ENCODE results near the gene ARFGEF2. TPM values are rescaled to one million over a fixed set of nuclear protein-coding genes. Genes with fewer than 3 reads are reported as not detected.

The ARFGEF2 gene
- total RNA-seq, 4 donors from 2014 or later, result 25.6 to 41.0 (median 33.5) TPM

DNA sequence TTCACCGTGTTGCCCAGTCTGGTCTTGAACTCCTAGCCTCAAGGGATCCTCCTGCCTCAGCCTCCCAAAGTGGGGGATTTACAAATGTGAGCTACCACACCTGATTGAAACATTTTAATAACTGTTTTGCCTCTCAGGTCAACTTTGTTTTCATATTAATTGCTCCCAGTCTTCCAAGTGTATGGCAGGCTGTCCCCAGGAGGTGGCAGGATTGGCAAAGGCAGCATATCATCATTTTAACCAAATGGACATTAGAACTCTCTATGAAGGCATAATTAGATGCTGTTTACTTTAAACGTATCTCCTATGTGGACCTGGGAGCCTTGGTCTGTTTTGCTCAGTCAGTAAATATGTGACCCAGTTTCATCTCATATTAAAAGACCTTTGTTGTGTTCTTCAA lies 65.4 kb downstream of the ARFGEF2 start:
- Histone ChIP-seq H3K36me3 (peaks cover 17 to 89% of the 10 kb centered on the region in 2 donors), H3K27me3 (no peaks in the 10 kb centered on the region), H3K27ac (no peak overlapping the region), H3K4me3 (no peak overlapping the region), H3K9me3 (no peaks in the 10 kb centered on the region), H3K4me1 (peaks cover 0 to 20% of the 10 kb centered on the region in 2 donors)
- ATAC-seq (no peak), DNase-seq (no peak)
- intact Hi-C loops (cut with DNase I; ENCODE audit: low total_unique reads) (no loop called here), in situ Hi-C loops (cut with MboI; ENCODE audit: low sequenced_read_pairs in 4 of 4) (no loop called here)
- TF ChIP-seq, protein P1, sequence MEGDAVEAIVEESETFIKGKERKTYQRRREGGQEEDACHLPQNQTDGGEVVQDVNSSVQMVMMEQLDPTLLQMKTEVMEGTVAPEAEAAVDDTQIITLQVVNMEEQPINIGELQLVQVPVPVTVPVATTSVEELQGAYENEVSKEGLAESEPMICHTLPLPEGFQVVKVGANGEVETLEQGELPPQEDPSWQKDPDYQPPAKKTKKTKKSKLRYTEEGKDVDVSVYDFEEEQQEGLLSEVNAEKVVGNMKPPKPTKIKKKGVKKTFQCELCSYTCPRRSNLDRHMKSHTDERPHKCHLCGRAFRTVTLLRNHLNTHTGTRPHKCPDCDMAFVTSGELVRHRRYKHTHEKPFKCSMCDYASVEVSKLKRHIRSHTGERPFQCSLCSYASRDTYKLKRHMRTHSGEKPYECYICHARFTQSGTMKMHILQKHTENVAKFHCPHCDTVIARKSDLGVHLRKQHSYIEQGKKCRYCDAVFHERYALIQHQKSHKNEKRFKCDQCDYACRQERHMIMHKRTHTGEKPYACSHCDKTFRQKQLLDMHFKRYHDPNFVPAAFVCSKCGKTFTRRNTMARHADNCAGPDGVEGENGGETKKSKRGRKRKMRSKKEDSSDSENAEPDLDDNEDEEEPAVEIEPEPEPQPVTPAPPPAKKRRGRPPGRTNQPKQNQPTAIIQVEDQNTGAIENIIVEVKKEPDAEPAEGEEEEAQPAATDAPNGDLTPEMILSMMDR (IDR thresholded peaks at IDR 0.05 in 4 of 5, conservative IDR thresholded peaks at IDR 0.05 in 1 of 5), result peak in 1 of 5 experiments; percentile 11
- no peak for TF ChIP-seq POLR2A (IDR thresholded peaks at IDR 0.05)

DNA sequence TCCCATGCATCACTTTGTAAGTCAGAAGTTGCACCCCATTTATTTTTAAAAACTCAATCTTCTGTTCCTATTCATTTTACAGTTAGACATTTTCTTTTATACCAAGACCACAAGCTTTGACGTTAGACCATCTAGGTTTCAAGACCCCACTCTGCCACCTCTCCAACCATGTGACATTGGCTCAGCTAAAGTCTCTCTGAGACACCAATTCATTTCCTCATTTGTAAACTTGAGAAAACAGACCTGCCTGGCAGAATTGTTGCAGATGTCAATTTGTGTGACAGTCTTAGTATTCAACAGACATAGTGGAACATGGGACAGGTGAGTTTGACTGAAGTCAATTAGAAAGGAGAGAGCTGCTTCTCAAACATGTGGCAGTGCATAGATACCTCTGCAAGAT lies 69.0 kb downstream of the ARFGEF2 start:
- H3K36me3 ChIP-seq, result peaks cover 21 to 100% of the 10 kb centered on the region in 2 donors
- intact Hi-C loops (cut with DNase I; ENCODE audit: low total_unique reads), result no loop called here
- no peaks in the 10 kb centered on the region for H3K9me3 ChIP-seq
- TF ChIP-seq POLR2A (IDR thresholded peaks at IDR 0.05), result no peak
- TF ChIP-seq, protein P1 (IDR thresholded peaks at IDR 0.05 in 4 of 5, conservative IDR thresholded peaks at IDR 0.05 in 1 of 5), result no peak
- ATAC-seq (no peak), DNase-seq (no peak)
- in situ Hi-C loops (cut with MboI; ENCODE audit: low sequenced_read_pairs in 4 of 4), result no loop called here
- no peaks in the 10 kb centered on the region for H3K27me3 ChIP-seq
- no peaks in the 10 kb centered on the region for H3K4me1 ChIP-seq
- no peak overlapping the region for H3K27ac ChIP-seq
- H3K4me3 ChIP-seq, result no peak overlapping the region

DNA sequence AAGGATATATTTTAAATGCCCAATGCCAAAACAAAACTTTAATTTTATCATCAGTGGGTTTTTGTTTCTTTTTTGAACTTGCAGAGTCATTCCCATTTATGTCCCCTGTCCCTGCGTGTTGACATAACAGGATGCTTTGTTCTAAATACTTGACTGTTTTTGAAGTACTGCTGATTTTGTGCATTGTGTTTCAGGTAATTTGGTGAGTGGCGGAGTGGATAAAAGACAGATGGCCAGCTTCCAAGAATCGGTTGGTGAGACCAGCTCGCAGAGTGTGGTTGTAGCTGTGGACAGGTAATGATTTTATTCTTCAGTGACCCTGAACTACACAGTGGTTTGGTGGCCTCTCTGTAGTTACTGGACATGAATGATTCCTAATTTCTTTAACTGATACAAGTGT lies 74.1 kb downstream of the ARFGEF2 start:
- Histone ChIP-seq H3K27me3 (no peaks in the 10 kb centered on the region), H3K4me1 (no peaks in the 10 kb centered on the region), H3K4me3 (no peak overlapping the region), H3K27ac (no peak overlapping the region), H3K9me3 (no peaks in the 10 kb centered on the region), H3K36me3 (peaks cover 26 to 95% of the 10 kb centered on the region in 2 donors)
- in situ Hi-C loops (cut with MboI; ENCODE audit: low sequenced_read_pairs in 4 of 4), result no loop called here
- intact Hi-C loops (cut with DNase I; ENCODE audit: low total_unique reads), result no loop called here
- ATAC-seq, result no peak
- no peak for TF ChIP-seq POLR2A (IDR thresholded peaks at IDR 0.05)
- TF ChIP-seq, protein P1 (IDR thresholded peaks at IDR 0.05 in 4 of 5, conservative IDR thresholded peaks at IDR 0.05 in 1 of 5), result no peak
- DNase-seq, result no peak

DNA sequence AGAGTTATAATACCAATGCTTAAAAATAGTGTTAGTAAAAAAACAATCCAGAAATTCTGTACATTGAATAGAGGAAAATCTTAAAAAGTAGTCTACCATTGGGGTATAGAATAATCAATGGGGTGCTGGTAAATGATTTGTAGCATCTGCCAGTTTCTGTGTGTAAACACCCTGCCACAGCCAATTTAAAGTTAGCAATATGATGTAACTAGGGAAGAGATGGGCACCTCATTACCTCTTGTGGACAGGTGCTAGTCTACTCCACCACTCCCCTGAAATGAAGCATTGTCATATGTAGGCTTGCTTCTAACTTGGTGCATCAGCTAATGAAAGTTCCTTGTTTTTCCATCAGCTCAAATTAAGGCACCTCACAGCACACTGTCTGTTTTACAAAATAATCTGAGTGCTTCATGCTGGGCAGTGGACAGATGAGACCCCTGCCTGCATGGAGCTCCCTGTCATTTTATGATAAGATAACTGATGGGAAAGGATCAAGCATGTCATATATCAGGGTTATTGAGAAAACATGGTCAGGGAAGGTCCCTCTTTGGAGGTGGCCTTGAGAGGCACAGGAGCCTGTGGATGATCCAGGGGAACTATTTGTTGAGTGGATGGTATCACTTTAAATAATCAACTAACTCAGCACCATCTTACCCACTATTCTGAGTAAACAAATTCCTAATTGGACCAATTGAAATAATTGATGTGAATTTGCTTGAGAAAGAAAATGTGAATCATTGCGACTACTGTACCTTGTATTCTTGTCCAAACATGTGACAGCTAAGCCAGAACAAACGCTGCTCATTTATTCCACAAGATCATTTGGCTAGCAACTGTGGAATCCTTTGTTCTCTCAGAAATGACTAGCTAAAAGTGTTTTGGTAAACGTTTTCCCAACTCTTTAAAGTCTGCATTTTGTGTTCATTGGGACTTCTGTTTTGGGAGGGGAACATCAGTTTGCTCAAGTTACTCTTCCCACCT lies 78.7 kb downstream of the ARFGEF2 start:
- in situ Hi-C loops (cut with MboI; ENCODE audit: low sequenced_read_pairs in 4 of 4), result no loop called here
- no peak overlapping the region for H3K4me3 ChIP-seq
- no peak for DNase-seq
- H3K27ac ChIP-seq, result no peak overlapping the region
- ATAC-seq, result no peak
- H3K27me3 ChIP-seq, result no peaks in the 10 kb centered on the region
- no peak for TF ChIP-seq POLR2A (IDR thresholded peaks at IDR 0.05)
- TF ChIP-seq, protein P1 (IDR thresholded peaks at IDR 0.05 in 4 of 5, conservative IDR thresholded peaks at IDR 0.05 in 1 of 5), result no peak
- H3K9me3 ChIP-seq, result no peaks in the 10 kb centered on the region
- intact Hi-C loops (cut with DNase I; ENCODE audit: low total_unique reads), result loop anchor here (10.0 kb wide), 1 partner anchor 555 kb away; no protein-coding TSS in a partner anchor
- no peaks in the 10 kb centered on the region for H3K4me1 ChIP-seq
- peaks cover 15 to 60% of the 10 kb centered on the region in 2 donors for H3K36me3 ChIP-seq

All from gastrocnemius medialis (tissue), 4 donors.